Bone marrow (tissue), 2 donors: ENCODE data around the gene PARVA.

ENCODE experiments used
- DNase-seq, 2 donors: peaks; one replicate each; lab custom pipeline; 2025; lab: John Stamatoyannopoulos, UW

The PARVA gene

GRCh38 chr11:12376259-12377081 lies 901 bp upstream of the PARVA start:
- no peak for DNase-seq

- no peak for DNase-seq
Measured at GRCh38 chr11:12377824-12378593, 638 bp downstream of the PARVA start.

- DNase-seq: no peak
Measured at GRCh38 chr11:12380565-12381325, 3.4 kb downstream of the PARVA start.

- no peak for DNase-seq
Measured at GRCh38 chr11:12381875-12382274, 4.5 kb downstream of the PARVA start.

GRCh38 chr11:12382451-12382850 lies 5.1 kb downstream of the PARVA start:
- DNase-seq: no peak

- no peak for DNase-seq
Measured at GRCh38 chr11:12386309-12386708, 8.9 kb downstream of the PARVA start.

GRCh38 chr11:12386745-12387144 lies 9.4 kb downstream of the PARVA start:
- no peak for DNase-seq

GRCh38 chr11:12388173-12388572 lies 10.8 kb downstream of the PARVA start:
- no peak for DNase-seq

- no peak for DNase-seq
Measured at GRCh38 chr11:12388939-12389670, 11.7 kb downstream of the PARVA start.

GRCh38 chr11:12389676-12390657 lies 12.6 kb downstream of the PARVA start:
- DNase-seq: no peak

- no peak for DNase-seq
Measured at GRCh38 chr11:12390687-12391110, 13.3 kb downstream of the PARVA start.

GRCh38 chr11:12392672-12393071 lies 15.3 kb downstream of the PARVA start:
- no peak for DNase-seq

- no peak for DNase-seq
Measured at GRCh38 chr11:12393691-12394090, 16.3 kb downstream of the PARVA start.

- DNase-seq: no peak
Measured at GRCh38 chr11:12394601-12395000, 17.2 kb downstream of the PARVA start.

GRCh38 chr11:12395333-12395732 lies 18.0 kb downstream of the PARVA start:
- DNase-seq: no peak

- no peak for DNase-seq
Measured at GRCh38 chr11:12397931-12398334, 20.6 kb downstream of the PARVA start.

GRCh38 chr11:12399355-12399754 lies 22.0 kb downstream of the PARVA start:
- DNase-seq: no peak

- DNase-seq: no peak
Measured at GRCh38 chr11:12402025-12402424, 24.7 kb downstream of the PARVA start.

GRCh38 chr11:12402691-12403120 lies 25.3 kb downstream of the PARVA start:
- DNase-seq: no peak
